Measurements from ENCODE around the gene TEKT2. TPM values are rescaled to one million over a fixed set of nuclear protein-coding genes. Genes with fewer than 3 reads are reported as not detected.

Gene TEKT2
- total RNA-seq, 1 experiment from 2014 or later: not detected

- DNase-seq (ENCODE audit: unreplicated experiment): no peak
- Mint-ChIP-seq H3K36me3 (ENCODE audit: insufficient read depth, unreplicated experiment) (peaks cover 9% of the 10 kb centered on the region), H3K4me3 (ENCODE audit: unreplicated experiment) (no peak overlapping the region), H3K27me3 (ENCODE audit: insufficient read depth, unreplicated experiment) (no peaks in the 10 kb centered on the region), H3K9me3 (ENCODE audit: unreplicated experiment) (no peaks in the 10 kb centered on the region), H3K4me1 (ENCODE audit: insufficient read depth, unreplicated experiment) (no peaks in the 10 kb centered on the region), H3K27ac (ENCODE audit: low read depth, unreplicated experiment) (no peak overlapping the region)
- ChIA-PET CTCF (no interaction called here), POLR2A (interaction anchor here (0.8 to 0.9 kb wide), 2 partner anchors 9 to 88 kb away, joined by 3 read pairs; no protein-coding TSS in a partner anchor)
- intact Hi-C loops (cut with micrococcal nuclease): no loop called here
- TF ChIP-seq CTCF (IDR thresholded peaks at IDR 0.05; ENCODE audit: unreplicated experiment): no peak
- BruUV-seq (replicated peaks): no TSS peak
Observed at GRCh38 chr1:36062315-36062714, 21.6 kb upstream of the TEKT2 start.

GRCh38 chr1:36067871-36068270 is 16.0 kb upstream of the TEKT2 start:
- BruUV-seq (replicated peaks): no TSS peak
- CTCF ChIA-PET: interaction anchor here (0.6 kb wide), 1 partner anchor 212 kb away, joined by 3 read pairs; no protein-coding TSS in a partner anchor
- H3K27ac Mint-ChIP-seq (ENCODE audit: low read depth, unreplicated experiment): no peak overlapping the region

GRCh38 chr1:36068866-36069265 is 15.0 kb upstream of the TEKT2 start:
- Mint-ChIP-seq H3K36me3 (ENCODE audit: insufficient read depth, unreplicated experiment) (peaks cover 5% of the 10 kb centered on the region), H3K4me1 (ENCODE audit: insufficient read depth, unreplicated experiment) (no peaks in the 10 kb centered on the region), H3K27ac (ENCODE audit: low read depth, unreplicated experiment) (no peak overlapping the region), H3K9me3 (ENCODE audit: unreplicated experiment) (no peaks in the 10 kb centered on the region), H3K4me3 (ENCODE audit: unreplicated experiment) (no peak overlapping the region), H3K27me3 (ENCODE audit: insufficient read depth, unreplicated experiment) (no peaks in the 10 kb centered on the region)
- no peak for TF ChIP-seq CTCF (IDR thresholded peaks at IDR 0.05; ENCODE audit: unreplicated experiment)
- ChIA-PET POLR2A (no interaction called here), CTCF (interaction anchor here (1.0 kb wide), 1 partner anchor 186 kb away, joined by 4 read pairs; the partner anchor contains the start of gene AGO1)
- no peak for DNase-seq (ENCODE audit: unreplicated experiment)
- no TSS peak for BruUV-seq (replicated peaks)
- intact Hi-C loops (cut with micrococcal nuclease): no loop called here

More at GRCh38 chr1:36067871-36068270, 16.0 kb upstream of the TEKT2 start:
- no peak for DNase-seq (ENCODE audit: unreplicated experiment)
- intact Hi-C loops (cut with micrococcal nuclease): no loop called here
- H3K36me3 Mint-ChIP-seq (ENCODE audit: insufficient read depth, unreplicated experiment): peaks cover 1% of the 10 kb centered on the region
- H3K27me3 Mint-ChIP-seq (ENCODE audit: insufficient read depth, unreplicated experiment): no peaks in the 10 kb centered on the region
- no peaks in the 10 kb centered on the region for H3K4me1 Mint-ChIP-seq (ENCODE audit: insufficient read depth, unreplicated experiment)
- H3K4me3 Mint-ChIP-seq (ENCODE audit: unreplicated experiment): no peak overlapping the region
- TF ChIP-seq CTCF (IDR thresholded peaks at IDR 0.05; ENCODE audit: unreplicated experiment): no peak
- POLR2A ChIA-PET: no interaction called here
- H3K9me3 Mint-ChIP-seq (ENCODE audit: unreplicated experiment): no peaks in the 10 kb centered on the region

- POLR2A ChIA-PET: interaction anchor here (1.1 kb wide), 1 partner anchor 13 kb away, joined by 3 read pairs; no protein-coding TSS in a partner anchor
- no peaks in the 10 kb centered on the region for H3K27me3 Mint-ChIP-seq (ENCODE audit: insufficient read depth, unreplicated experiment)
- DNase-seq (ENCODE audit: unreplicated experiment): no peak
- CTCF ChIA-PET: no interaction called here
- no peaks in the 10 kb centered on the region for H3K4me1 Mint-ChIP-seq (ENCODE audit: insufficient read depth, unreplicated experiment)
- peaks cover 5% of the 10 kb centered on the region for H3K36me3 Mint-ChIP-seq (ENCODE audit: insufficient read depth, unreplicated experiment)
- TF ChIP-seq CTCF (IDR thresholded peaks at IDR 0.05; ENCODE audit: unreplicated experiment): no peak
- H3K9me3 Mint-ChIP-seq (ENCODE audit: unreplicated experiment): no peaks in the 10 kb centered on the region
- BruUV-seq (replicated peaks): no TSS peak
- no peak overlapping the region for H3K4me3 Mint-ChIP-seq (ENCODE audit: unreplicated experiment)
- intact Hi-C loops (cut with micrococcal nuclease): no loop called here
- H3K27ac Mint-ChIP-seq (ENCODE audit: low read depth, unreplicated experiment): no peak overlapping the region
Observed at GRCh38 chr1:36070349-36070748, 13.5 kb upstream of the TEKT2 start.
